HFFc6 (cell line): Measurements from ENCODE around the gene NECTIN2. TPM values are rescaled to one million over a fixed set of nuclear protein-coding genes. Genes with fewer than 3 reads are reported as not detected.

Experiments
- total RNA-seq, 6 experiments: library from RNA; stranded (reverse); fragmentation: NEBNext Ultra II Directional; extraction: Animal tissue kit (Norgen Biotek cat#: 25700); gene quantifications; 2 replicates in 1 of 6; 3 replicates in 5 of 6; pipeline ENCODE4 v1.2.3, GENCODE V29; 2021

Gene NECTIN2
- total RNA-seq, 6 experiments from 2014 or later = 126 to 152 (median 148) TPM

Other genes with a start within 250 kb of the NECTIN2 start
- not detected for gene IGSF23, start 232.7 kb upstream of the NECTIN2 start, total RNA-seq
- gene PVR, start 202.4 kb upstream of the NECTIN2 start, total RNA-seq = 10 to 100 TPM; 45.9 to 76.2 (median 54.3) TPM
- 1 to 10 TPM; 1.8 to 2.5 (median 2.1) TPM for gene CEACAM19, start 174.8 kb upstream of the NECTIN2 start, total RNA-seq
- gene CEACAM16, start 147.1 kb upstream of the NECTIN2 start, total RNA-seq = not detected
- gene BCL3, start 97.6 kb upstream of the NECTIN2 start, total RNA-seq = 10 to 100 TPM; 12.9 to 20.1 (median 16.7) TPM
- not detected for gene CBLC, start 68.4 kb upstream of the NECTIN2 start, total RNA-seq
- 1 to 10 TPM; 5.5 to 6.2 (median 6.0) TPM for gene BCAM, start 37.2 kb upstream of the NECTIN2 start, total RNA-seq
- gene TOMM40, start 45.0 kb downstream of the NECTIN2 start, total RNA-seq = 100 to 1,000 TPM in 1 of 6 experiments, 10 to 100 TPM in 5; 79.8 to 107 (median 92.2) TPM
- gene APOE, start 59.5 kb downstream of the NECTIN2 start, total RNA-seq = 1 to 10 TPM; 1.9 to 6.5 (median 2.5) TPM
- gene APOC1, start 68.3 kb downstream of the NECTIN2 start, total RNA-seq = 1 to 10 TPM in 5 of 6 experiments, not detected in 1; 1.4 to 6.8 (median 2.4) TPM
- gene APOC4, start 95.9 kb downstream of the NECTIN2 start, total RNA-seq = not detected
- not detected for gene APOC2, start 99.8 kb downstream of the NECTIN2 start, total RNA-seq
- 100 to 1,000 TPM; 160 to 184 (median 172) TPM for gene CLPTM1, start 109.1 kb downstream of the NECTIN2 start, total RNA-seq
- 10 to 100 TPM in 2 of 6 experiments, 1 to 10 TPM in 4; 6.1 to 10.8 (median 9.4) TPM for gene RELB, start 155.2 kb downstream of the NECTIN2 start, total RNA-seq
- gene CLASRP, start 192.7 kb downstream of the NECTIN2 start, total RNA-seq = 10 to 100 TPM; 29.9 to 42.9 (median 37.3) TPM
- under 1 TPM; 0.57 to 0.87 (median 0.65) TPM for gene ZNF296, start 230.2 kb downstream of the NECTIN2 start, total RNA-seq
- 10 to 100 TPM; 34.3 to 43.4 (median 39.0) TPM for gene GEMIN7, start 233.0 kb downstream of the NECTIN2 start, total RNA-seq
- 10 to 100 TPM; 20.4 to 27.4 (median 21.6) TPM for gene PPP1R37, start 246.9 kb downstream of the NECTIN2 start, total RNA-seq